Stimulated activated CD8-positive, alpha-beta memory T cell treated with anti-CD3 and anti-CD28 coated beads, Interleukin-2, amount 100 ng/mL, for 48 hours (primary cell): ENCODE measurements around the gene TEAD1.

Experiments
- DNase-seq, 2 donors: peaks; one replicate each; pipeline ENCODE4 v3.0.0-alpha.2; 2020; ENCODE audit warnings: low read depth in 2 of 2

Gene TEAD1

GRCh38 chr11:12981676-12982522 is 307.7 kb downstream of the TEAD1 start:
- DNase-seq, result no peak

GRCh38 chr11:12983336-12983735 is 309.1 kb downstream of the TEAD1 start:
- no peak for DNase-seq

- DNase-seq, result no peak
These were observed 312.1 kb downstream of the TEAD1 start for GRCh38 chr11:12986194-12986898.

GRCh38 chr11:12989428-12990161 is 315.4 kb downstream of the TEAD1 start:
- DNase-seq, result no peak

GRCh38 chr11:12990162-12990480 is 315.9 kb downstream of the TEAD1 start:
- DNase-seq, result no peak

- no peak for DNase-seq
These were observed 317.2 kb downstream of the TEAD1 start for GRCh38 chr11:12991426-12991825.

- no peak for DNase-seq
These were observed 319.4 kb downstream of the TEAD1 start for GRCh38 chr11:12993626-12994025.
